GM20431 (cell line): ENCODE measurements around the gene HLTF.

Experiments
- in situ Hi-C: fragments of 300-500 bp; cut with MseI, MboI; formaldehyde crosslinking; loops from one replicate; pipeline ENCODE4 v1.15.0; 2020; ENCODE audit warnings: low sequenced_read_pairs; ENCODE audit not compliant: unreplicated experiment

HLTF gene

GRCh38 chr3:149020839-149021252, 65.5 kb downstream of the HLTF start:
- in situ Hi-C loops, result no loop called here

GRCh38 chr3:149020196-149020838, 66.0 kb downstream of the HLTF start:
- in situ Hi-C loops, result no loop called here

GRCh38 chr3:149019580-149019979, 66.8 kb downstream of the HLTF start:
- in situ Hi-C loops, result no loop called here

- in situ Hi-C loops, result no loop called here
These were observed 68.1 kb downstream of the HLTF start for GRCh38 chr3:149018247-149018646.

DNA sequence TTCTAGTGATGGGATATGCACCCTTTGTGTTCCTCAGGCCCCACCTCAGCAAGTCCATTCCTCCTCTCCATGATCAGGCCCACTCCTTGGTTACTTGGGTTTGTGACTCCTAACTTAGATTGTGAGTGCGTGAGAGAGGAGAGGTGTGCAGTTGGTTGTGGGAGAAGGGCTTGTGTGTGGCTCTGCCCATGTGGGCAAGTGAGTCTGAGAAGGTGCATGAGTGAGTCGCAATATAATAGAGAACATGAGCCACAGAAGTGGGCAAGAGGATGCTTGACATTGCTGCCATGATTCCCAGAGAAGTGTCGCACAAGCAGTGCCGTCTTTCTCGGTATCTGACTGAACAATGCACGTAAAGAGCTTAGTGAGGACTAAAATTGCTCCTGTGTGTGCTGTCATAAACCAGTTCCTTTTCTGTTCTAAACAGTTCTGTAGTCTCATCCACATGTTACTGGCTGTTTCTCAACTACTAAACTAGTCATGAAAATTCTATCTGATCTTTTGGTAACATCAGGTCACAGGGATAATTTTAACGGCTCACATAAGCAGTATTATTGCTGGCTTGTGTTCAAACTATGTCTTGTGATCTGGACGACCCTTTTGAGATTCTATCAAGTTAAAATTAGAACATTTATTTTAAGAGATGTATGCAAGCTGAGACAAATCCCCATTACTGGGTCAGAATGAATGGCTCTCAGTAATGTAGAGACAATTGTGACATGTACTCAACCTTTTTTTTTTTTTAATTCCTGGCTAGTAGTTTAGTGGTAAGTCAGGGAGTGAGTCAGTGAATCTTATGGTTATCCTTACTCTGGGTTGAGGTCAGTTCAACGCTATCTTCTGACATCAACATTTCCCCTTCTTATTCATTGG, 69.4 kb downstream of the HLTF start:
- in situ Hi-C loops, result no loop called here

DNA sequence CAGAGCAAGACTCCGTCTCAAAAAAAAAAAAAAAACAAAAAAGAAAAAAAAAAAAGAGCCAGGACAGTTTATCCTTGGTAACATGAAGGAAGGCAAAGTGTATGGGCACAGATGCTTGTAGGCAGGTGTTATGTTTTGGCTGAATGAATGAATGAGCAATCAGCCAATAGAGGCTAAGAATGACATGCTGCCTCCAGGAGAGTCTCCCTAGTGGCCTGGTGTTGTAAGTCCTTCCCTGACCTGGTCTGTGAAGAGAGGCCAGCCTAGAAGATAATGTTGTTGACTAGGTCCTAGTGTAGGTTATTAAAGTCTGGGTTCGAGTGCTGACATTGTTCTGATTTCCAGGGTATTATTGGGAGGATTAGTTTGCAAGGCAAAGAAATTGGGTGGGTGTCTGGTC, 70.1 kb downstream of the HLTF start:
- in situ Hi-C loops, result no loop called here

DNA sequence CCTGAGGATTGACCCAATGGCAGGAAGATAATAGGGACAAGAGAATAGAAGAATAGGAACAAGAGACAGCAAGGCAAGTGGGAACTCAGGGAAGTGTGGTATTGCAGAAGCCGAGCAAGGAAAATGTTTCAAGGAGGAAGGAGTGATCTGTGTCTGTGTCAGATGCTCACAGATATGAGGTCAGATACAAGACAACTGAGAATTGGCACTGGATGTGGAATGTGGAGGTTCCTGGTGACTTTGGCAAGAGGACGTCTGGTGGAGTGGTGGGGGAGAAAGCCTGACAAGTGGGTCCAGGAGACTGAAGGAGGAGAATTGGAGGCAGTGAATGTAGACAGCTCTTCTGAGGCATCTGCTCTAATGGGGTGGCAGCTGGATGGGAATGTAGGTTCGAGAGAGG, 70.9 kb downstream of the HLTF start:
- in situ Hi-C loops, result no loop called here

DNA sequence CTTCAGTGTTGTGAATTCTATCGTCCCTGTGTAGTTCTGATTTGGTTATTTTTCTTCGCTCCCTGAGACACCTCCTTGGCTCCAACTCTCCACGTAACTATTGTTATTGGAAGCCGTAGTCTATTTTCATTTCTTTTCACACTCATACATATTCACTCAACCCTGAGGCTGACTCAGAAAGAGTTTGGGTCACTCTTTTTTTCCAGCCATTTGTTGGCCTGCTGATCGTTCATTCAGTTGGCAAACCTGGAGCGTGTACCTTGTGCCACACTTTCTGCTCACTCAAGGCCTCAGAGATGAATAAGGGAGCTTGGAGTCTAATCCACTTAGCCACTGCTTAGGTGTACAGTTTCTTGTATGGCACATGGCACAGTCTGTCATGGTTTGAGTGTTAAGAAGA, 72.6 kb downstream of the HLTF start:
- in situ Hi-C loops, result no loop called here

GRCh38 chr3:149011676-149012075, 74.7 kb downstream of the HLTF start:
- in situ Hi-C loops, result no loop called here

- in situ Hi-C loops, result no loop called here
These were observed 75.4 kb downstream of the HLTF start for GRCh38 chr3:149010966-149011365.

- in situ Hi-C loops, result no loop called here
These were observed 75.8 kb downstream of the HLTF start for GRCh38 chr3:149010504-149010951.

DNA sequence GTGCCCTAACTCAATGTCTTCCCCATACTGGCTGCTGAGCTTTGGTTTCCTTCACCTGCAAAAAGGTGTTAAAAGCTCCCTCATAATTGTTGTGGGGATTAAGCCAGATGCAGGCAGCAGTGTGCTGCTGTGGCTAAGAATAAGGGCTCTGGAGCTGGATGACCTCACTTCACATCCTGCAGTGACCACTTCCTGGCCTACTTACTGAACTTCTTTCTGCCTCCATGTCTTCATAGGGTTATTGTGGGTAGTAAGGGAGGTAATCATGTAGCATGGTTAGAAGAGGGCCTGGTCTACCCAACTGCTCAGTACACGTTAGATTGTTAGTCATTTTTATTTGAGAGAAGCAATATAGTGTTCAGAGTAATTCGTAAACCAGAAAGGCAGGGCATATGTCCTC, 76.6 kb downstream of the HLTF start:
- in situ Hi-C loops, result no loop called here

- in situ Hi-C loops, result no loop called here
These were observed 78.6 kb downstream of the HLTF start for GRCh38 chr3:149007567-149008257.

DNA sequence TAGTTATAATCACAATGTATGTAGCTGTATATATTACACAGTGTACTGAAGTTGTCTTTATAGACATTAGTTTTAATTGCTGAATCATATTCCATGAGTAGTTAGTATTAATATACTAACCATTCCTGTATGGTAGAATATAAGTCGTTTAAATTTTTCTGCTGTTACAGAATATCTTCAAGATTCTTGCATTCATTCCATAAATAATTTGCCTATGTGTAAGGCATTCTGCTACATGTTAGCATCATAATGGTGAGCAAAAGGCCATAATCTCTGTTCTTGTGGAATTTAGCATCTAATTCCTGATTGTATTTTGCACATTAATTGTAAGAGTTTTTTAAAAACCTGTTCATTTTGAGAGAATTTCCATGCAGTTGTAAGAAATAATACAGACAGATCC, 80.9 kb downstream of the HLTF start:
- in situ Hi-C loops, result no loop called here

DNA sequence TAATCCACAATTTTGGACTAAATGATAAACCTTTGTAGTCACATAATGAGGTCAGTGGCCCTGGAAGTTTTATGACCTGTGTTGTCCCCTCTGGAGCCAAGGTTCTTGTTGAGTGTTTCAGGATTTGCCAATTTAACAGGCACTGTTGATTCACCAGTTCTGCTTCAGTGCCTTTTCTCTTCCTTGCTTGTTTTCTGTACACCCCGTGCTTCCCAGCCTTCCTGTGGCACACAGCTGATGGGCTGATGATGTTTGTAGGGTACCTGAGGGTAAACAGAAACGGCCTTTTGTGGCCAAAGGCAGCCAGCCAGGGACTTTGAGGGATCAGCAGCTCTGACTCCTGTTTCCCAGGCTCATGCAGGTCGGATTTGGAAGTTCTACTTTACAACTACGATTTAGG, 81.7 kb downstream of the HLTF start:
- in situ Hi-C loops, result no loop called here

GRCh38 chr3:149003653-149004305, 82.6 kb downstream of the HLTF start:
- in situ Hi-C loops, result no loop called here

DNA sequence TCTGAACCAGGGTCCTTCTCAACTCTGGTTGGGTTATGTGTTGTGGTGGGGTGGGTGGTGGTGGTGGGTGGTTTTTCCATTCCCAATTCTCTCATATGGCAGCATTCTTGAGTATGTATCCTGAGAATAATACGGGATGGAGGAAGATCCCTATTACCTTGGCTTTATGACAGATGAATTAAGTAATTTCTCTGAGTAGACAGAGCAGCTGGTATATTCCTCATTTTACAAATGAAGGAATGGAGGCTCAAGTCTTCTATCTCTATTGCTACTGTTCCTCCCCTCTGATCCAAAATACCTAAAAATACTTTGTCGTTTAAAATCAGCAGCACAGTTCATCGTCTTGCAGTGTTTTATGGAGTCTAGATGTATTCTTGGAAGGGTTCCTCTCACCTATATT, 84.6 kb downstream of the HLTF start:
- in situ Hi-C loops, result no loop called here

GRCh38 chr3:149000206-149000745, 86.1 kb downstream of the HLTF start:
- in situ Hi-C loops, result no loop called here

DNA sequence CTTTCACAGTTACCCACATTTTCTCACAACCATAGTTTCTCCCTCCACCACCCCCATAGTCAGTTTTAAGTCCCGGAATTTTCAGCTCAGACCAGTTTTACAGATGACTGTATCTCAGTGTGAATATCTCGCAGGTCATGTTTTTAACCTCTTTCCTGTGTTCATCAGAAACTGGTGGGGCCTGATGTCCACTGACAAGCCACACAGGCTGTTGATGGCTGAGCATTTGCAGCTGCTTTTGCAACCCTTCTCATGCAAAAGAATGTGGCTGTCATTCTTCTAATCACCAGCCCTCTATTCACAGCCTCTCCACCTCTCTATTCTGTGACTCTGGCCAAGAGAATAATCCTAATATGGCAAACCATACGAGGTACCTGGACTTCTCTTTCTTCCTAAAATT, 86.5 kb downstream of the HLTF start:
- in situ Hi-C loops, result no loop called here

- in situ Hi-C loops, result no loop called here
These were observed 87.5 kb downstream of the HLTF start for GRCh38 chr3:148998715-148999423.
